GM18873 (cell line): ENCODE results near the gene ACOX2.

Experiments used
- ATAC-seq: cut with Tn5 transposase; IDR thresholded peaks from one replicate; pipeline ENCODE4 v1.9.1; 2021; ENCODE audit warnings: mild to moderate bottlenecking, moderate library complexity, moderate number of reproducible peaks; ENCODE audit not compliant: unreplicated experiment, low FRiP score

The ACOX2 gene

GRCh38 chr3:58567251-58567515, 30.2 kb upstream of the ACOX2 start:
- ATAC-seq = no peak

GRCh38 chr3:58566398-58567250, 29.6 kb upstream of the ACOX2 start:
- no peak for ATAC-seq

- ATAC-seq = no peak
Observed at GRCh38 chr3:58565621-58566397, 28.8 kb upstream of the ACOX2 start.

- ATAC-seq = no peak
Observed at GRCh38 chr3:58564456-58565160, 27.6 kb upstream of the ACOX2 start.

DNA sequence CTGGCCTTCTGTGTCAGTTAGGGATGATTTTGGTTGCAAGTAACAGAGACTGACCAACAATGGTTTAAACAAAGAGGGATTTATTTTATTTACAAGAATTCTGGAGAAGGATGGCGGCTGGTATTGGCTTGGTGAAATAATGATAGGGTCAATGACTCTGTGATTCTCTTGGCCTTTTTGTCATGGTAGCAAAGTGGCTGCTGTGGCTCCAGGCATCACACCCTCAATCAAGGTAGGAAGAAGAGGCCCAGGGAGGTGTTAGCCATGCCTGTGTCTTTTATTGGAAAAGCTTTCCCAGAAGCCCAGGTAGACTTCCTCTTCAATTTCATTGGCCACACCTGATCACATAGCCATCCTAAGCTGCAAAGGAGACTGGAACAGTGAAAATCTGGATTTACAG, 27.1 kb upstream of the ACOX2 start:
- ATAC-seq = no peak

GRCh38 chr3:58563386-58564035, 26.5 kb upstream of the ACOX2 start:
- ATAC-seq = no peak

GRCh38 chr3:58562498-58562897, 25.5 kb upstream of the ACOX2 start:
- ATAC-seq = no peak

DNA sequence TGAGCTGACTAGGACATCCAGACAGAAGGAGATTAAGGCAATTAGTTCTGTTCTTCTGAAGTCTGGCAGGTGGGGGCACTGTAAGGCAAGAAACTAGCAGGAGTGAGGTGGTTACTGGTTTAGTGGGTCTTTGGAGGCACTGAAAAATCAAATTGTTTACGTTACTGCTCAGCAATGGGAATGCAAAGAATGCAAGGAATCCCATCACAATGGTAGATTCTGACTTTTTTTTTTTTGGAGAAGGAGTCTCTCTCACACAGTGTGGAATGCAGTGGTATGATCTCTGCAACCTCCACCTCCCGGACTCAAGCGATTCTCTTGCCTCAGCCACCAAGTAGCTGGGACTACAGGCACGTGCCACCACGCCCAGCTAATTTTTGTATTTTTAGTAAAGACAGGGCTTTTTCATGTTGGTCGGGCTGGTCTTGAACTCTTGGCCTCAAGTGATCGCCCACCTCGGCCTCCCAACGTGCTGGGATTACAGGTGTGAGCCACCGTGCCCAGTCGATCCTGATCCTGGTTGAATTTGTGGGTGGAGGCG, 23.9 kb upstream of the ACOX2 start:
- no peak for ATAC-seq

GRCh38 chr3:58559586-58559985, 22.6 kb upstream of the ACOX2 start:
- ATAC-seq = no peak

- ATAC-seq = no peak
Observed at GRCh38 chr3:58557491-58557890, 20.5 kb upstream of the ACOX2 start.

- no peak for ATAC-seq
Observed at GRCh38 chr3:58556761-58557221, 19.8 kb upstream of the ACOX2 start.

DNA sequence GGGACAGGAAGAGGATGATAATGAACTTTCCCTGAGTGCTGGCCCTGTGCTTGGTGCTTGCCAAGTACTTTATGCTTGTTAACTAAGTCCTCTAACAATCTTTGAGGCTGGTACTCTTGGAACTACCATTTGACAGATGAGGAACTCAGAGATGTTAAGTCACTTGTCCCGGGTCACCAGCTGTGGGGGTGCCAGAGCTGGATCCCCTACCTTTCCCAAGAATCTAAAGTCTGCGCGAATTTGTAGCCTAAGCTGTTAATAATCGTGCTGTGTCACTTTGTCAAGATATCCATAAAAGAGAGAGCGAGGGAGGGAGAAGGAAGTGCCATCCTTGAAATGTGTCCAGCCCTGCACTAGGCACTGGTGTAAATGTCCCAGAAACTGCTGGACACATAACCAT, 19.0 kb upstream of the ACOX2 start:
- ATAC-seq = no peak

- ATAC-seq = no peak
Observed at GRCh38 chr3:58555203-58555602, 18.2 kb upstream of the ACOX2 start.

- ATAC-seq = no peak
Observed at GRCh38 chr3:58553003-58553402, 16.0 kb upstream of the ACOX2 start.

DNA sequence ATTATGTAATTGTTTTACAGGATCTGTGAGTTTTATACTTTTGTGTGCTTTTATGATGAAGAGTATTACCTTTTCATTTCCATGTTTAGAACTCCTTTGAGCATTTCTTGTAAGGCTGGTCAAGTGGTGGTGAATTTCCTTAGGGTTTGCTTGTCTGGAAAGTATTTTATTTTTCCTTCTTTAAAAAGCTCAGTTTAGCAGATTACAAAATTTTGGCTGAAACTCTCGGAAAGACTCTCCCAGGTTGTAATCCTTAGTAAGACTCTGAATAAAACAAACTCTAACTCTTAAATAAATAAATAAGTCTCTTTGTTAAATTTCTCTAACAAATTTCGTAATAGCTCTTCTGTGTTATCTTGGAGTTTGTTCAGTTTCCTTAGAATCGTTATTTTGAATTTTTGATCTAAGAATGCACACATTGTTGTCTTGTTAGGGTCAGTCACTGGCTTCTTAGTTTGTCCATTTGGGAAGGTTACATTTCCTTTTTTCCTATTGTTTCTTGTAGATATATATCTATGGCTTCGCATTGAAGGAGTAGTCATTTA, 14.7 kb upstream of the ACOX2 start:
- no peak for ATAC-seq

- ATAC-seq = no peak
Observed at GRCh38 chr3:58544541-58544940, 7.6 kb upstream of the ACOX2 start.

- no peak for ATAC-seq
Observed at GRCh38 chr3:58540176-58540858, 3.3 kb upstream of the ACOX2 start.

DNA sequence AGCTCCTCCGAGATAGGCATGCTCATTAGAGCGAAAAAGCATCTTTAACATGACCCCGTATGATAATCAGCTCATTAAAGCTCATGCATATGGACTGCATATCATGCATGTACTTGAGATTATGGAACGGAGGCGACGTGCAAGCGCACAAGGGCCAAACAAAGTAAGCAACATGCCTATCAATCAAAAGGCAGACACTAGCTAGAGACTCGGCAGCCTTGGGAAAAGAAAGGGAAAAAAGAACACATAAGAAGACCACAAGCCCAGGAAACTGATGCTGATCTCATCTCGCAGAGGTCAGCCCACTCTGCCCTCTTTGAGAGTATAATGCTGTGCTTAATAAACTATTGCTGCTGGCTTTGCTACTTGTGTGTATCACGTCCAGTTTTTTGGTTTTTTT, 2.6 kb upstream of the ACOX2 start:
- no peak for ATAC-seq

- no peak for ATAC-seq
Observed at GRCh38 chr3:58537412-58538301, 667 bp upstream of the ACOX2 start.
